GM23338 (cell line): ENCODE results near the gene MUC16. TPM values are rescaled to one million over a fixed set of nuclear protein-coding genes. Genes with fewer than 3 reads are reported as not detected.

Experiments
- ATAC-seq: fragments of 200-7000 bp; cut with Tn5 transposase; 3 replicates; pipeline ENCODE4 v1.9.1; 2020
- DNase-seq: peaks from one replicate; pipeline ENCODE4 v3.0.0-alpha.2; 2015; ENCODE audit warnings: low spot score
- H2AFZ ChIP-seq: fragments of 200-600 bp; sonication (generic); 2 replicates; pipeline ENCODE4 v1.8.0; 2016; ENCODE audit warnings: antibody characterized with exemption, mild to moderate bottlenecking, moderate library complexity
- H3F3A ChIP-seq: fragments of 200-600 bp; sonication (generic); replicated peaks from 2 replicates; pipeline ENCODE4 v1.8.0; 2017; ENCODE audit warnings: antibody characterized with exemption, mixed run types, low read depth
- H3K27ac ChIP-seq: fragments of 200-600 bp; sonication (generic); 2 replicates; pipeline ENCODE4 v1.6.1; 2016; ENCODE audit warnings: low read depth
- H3K27me3 ChIP-seq: fragments of 200-600 bp; sonication (generic); 2 replicates; pipeline ENCODE4 v1.8.0; 2016; ENCODE audit warnings: mild to moderate bottlenecking, mixed run types, moderate library complexity; ENCODE audit not compliant: insufficient read depth
- H3K36me3 ChIP-seq: fragments of 200-600 bp; sonication (generic); 2 replicates; pipeline ENCODE4 v1.8.0; 2016; ENCODE audit warnings: mild to moderate bottlenecking; ENCODE audit not compliant: insufficient read depth
- H3K4me1 ChIP-seq: fragments of 200-600 bp; sonication (generic); 2 replicates; pipeline ENCODE4 v1.8.0; 2016; ENCODE audit warnings: mild to moderate bottlenecking, moderate library complexity; ENCODE audit not compliant: insufficient read depth
- H3K4me2 ChIP-seq: fragments of 200-600 bp; sonication (generic); 2 replicates; pipeline ENCODE4 v1.7.1; 2017; ENCODE audit warnings: mixed run types
- H3K4me3 ChIP-seq: fragments of 200-600 bp; sonication (generic); 2 replicates; pipeline ENCODE4 v1.6.1; 2016; ENCODE audit warnings: mixed run types
- H3K79me2 ChIP-seq: fragments of 200-600 bp; sonication (generic); replicated peaks from 2 replicates; pipeline ENCODE4 v1.8.0; 2017; ENCODE audit warnings: mild to moderate bottlenecking; ENCODE audit not compliant: insufficient read depth
- H3K9me2 ChIP-seq: fragments of 200-600 bp; sonication (generic); 2 replicates; pipeline ENCODE4 v1.8.0; 2017; ENCODE audit not compliant: insufficient read depth
- H4K20me1 ChIP-seq: fragments of 200-600 bp; sonication (generic); replicated peaks from 2 replicates; pipeline ENCODE4 v1.8.0; 2017; ENCODE audit warnings: mild to moderate bottlenecking; ENCODE audit not compliant: insufficient read depth
- H3K27ac Mint-ChIP-seq: 2 replicates; pipeline ENCODE4 v1.8.0; 2020; ENCODE audit warnings: inconsistent platforms, mild to moderate bottlenecking, moderate library complexity, mixed read lengths
- H3K27me3 Mint-ChIP-seq: 3 replicates; pipeline ENCODE4 v1.8.0; 2022; ENCODE audit warnings: low read depth, mild to moderate bottlenecking, moderate library complexity, mixed read lengths, inconsistent platforms; ENCODE audit not compliant: insufficient read depth, poor library complexity
- H3K36me3 Mint-ChIP-seq: 3 replicates; pipeline ENCODE4 v1.8.0; 2021; ENCODE audit warnings: low read depth, mild to moderate bottlenecking, inconsistent platforms, moderate library complexity, mixed read lengths
- H3K4me1 Mint-ChIP-seq: 3 replicates; pipeline ENCODE4 v1.8.0; 2020; ENCODE audit warnings: mild to moderate bottlenecking, inconsistent platforms, mixed read lengths
- H3K4me3 Mint-ChIP-seq: 3 replicates; pipeline ENCODE4 v1.8.0; 2021; ENCODE audit warnings: moderate library complexity, mild to moderate bottlenecking, inconsistent platforms, mixed read lengths
- H3K9me3 Mint-ChIP-seq: 3 replicates; pipeline ENCODE4 v1.8.0; 2020; ENCODE audit warnings: moderate library complexity, mild to moderate bottlenecking, inconsistent platforms, mixed read lengths
- EZH2 ChIP-seq: fragments of 200-600 bp; sonication (generic); IDR thresholded peaks from one replicate; pipeline ENCODE4 v1.8.0; 2017; ENCODE audit warnings: antibody characterized with exemption, mild to moderate bottlenecking, low read depth; ENCODE audit not compliant: unreplicated experiment
- EZH2phosphoT487 ChIP-seq: fragments of 200-600 bp; sonication (generic); IDR thresholded peaks from one replicate; pipeline ENCODE4 v1.8.1; 2018; ENCODE audit warnings: antibody characterized with exemption; ENCODE audit not compliant: unreplicated experiment
- JUNB ChIP-seq: IDR thresholded peaks from one replicate; pipeline ENCODE4 v1.6.1; 2016; ENCODE audit warnings: antibody characterized with exemption; ENCODE audit not compliant: unreplicated experiment
- NANOG ChIP-seq: IDR thresholded peaks from 2 replicates; pipeline ENCODE4 v1.6.1; 2016; ENCODE audit warnings: antibody characterized with exemption, borderline replicate concordance
- POLR2AphosphoS5 ChIP-seq: IDR thresholded peaks from 2 replicates; pipeline ENCODE4 v1.6.1; 2016; ENCODE audit warnings: antibody characterized with exemption, low read depth
- ZNF114 ChIP-seq: fragments of 250-450 bp; sonication (Bioruptor Pico); IDR thresholded peaks from 2 replicates; pipeline ENCODE4 v1.5.0; 2020; ENCODE audit warnings: mild to moderate bottlenecking, moderate library complexity
- ZNF331 ChIP-seq: fragments of 250-450 bp; sonication (Bioruptor Pico); IDR thresholded peaks from 2 replicates; pipeline ENCODE4 v1.5.0; 2020; ENCODE audit warnings: low read depth, mild to moderate bottlenecking, moderate library complexity
- polyA plus RNA-seq: library from polyadenylated mRNA; unstranded; fragments of >200 nt; fragmentation: Nextera tagmentation; extraction: Ambion mirVana; gene quantifications from 2 replicates; pipeline ENCODE4 v1.2.1, GENCODE V29; 2016
- total RNA-seq: library from RNA; depleted of rRNA; stranded (reverse); fragments of >200 nt; shearing (Covaris generic); gene quantifications from 2 replicates; pipeline ENCODE4 v1.2.3, GENCODE V29; 2014
- TF ChIP-seq, protein P1 (sequence below), 2 experiments: fragments of 200-600 bp in 1 of 2; sonication (generic) in 1 of 2; conservative IDR thresholded peaks; 2 replicates each; pipeline versions ENCODE4 v1.5.1 to v1.6.1; 2016 to 2017; ENCODE audit warnings: antibody characterized with exemption in 2 of 2, low read depth in 2 of 2, mild to moderate bottlenecking in 2 of 2, moderate library complexity in 1 of 2
- TF ChIP-seq, protein P2 (sequence below): IDR thresholded peaks from 2 replicates; pipeline ENCODE4 v1.6.1; 2016; ENCODE audit warnings: antibody characterized with exemption
- TF ChIP-seq, protein P3 (sequence below): fragments of 250-450 bp; sonication (Bioruptor Pico); IDR thresholded peaks from 2 replicates; pipeline ENCODE4 v1.5.0; 2020; ENCODE audit warnings: mild to moderate bottlenecking, moderate library complexity

Gene MUC16
- total and polyA plus RNA-seq, 2 experiments from 2014 or later, result 0.06 to 0.42 TPM

DNA sequence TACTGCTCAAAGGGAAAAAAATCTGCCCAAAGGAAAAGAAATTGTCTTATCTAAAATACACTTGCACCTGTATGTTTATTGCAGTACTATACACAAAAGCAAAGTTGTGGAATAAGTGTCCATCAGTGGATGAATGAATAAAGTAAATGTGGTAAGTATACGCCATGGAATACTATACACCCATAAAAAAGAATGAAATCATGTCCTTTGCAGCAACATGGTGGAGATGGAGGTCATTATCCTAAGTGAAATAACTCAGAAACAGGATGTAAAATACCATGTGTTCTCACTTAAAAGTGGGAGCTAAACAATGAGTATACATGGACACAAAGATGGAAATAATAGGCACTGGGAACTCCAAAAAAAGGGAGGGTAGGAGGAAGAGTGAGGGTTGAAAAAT, 3.8 kb upstream of the MUC16 start:
- Mint-ChIP-seq H3K4me3 (no peak overlapping the region), H3K4me1 (no peaks in the 10 kb centered on the region), H3K36me3 (peaks cover 47% of the 10 kb centered on the region), H3K27ac (no peak overlapping the region), H3K9me3 (peaks cover 94% of the 10 kb centered on the region), H3K27me3 (peaks cover 5% of the 10 kb centered on the region)
- no peak for DNase-seq
- no peak for ATAC-seq
- Histone ChIP-seq H3K27ac (no peak overlapping the region), H3K4me3 (no peak overlapping the region), H3K4me2 (no peak overlapping the region), H3K36me3 (no peaks in the 10 kb centered on the region), H4K20me1 (no peaks in the 10 kb centered on the region), H3K27me3 (no peaks in the 10 kb centered on the region), H3K79me2 (no peaks in the 10 kb centered on the region), H3K4me1 (no peaks in the 10 kb centered on the region), H3F3A (no peaks in the 10 kb centered on the region), H2AFZ (no peak overlapping the region), H3K9me2 (no peaks in the 10 kb centered on the region)
- TF ChIP-seq POLR2AphosphoS5 (no peak), EZH2phosphoT487 (no peak), ZNF114 (CRISPR knock-in tag) (no peak), JUNB (no peak), ZNF331 (no peak), NANOG (no peak), EZH2 (no peak)
- TF ChIP-seq, protein P1, sequence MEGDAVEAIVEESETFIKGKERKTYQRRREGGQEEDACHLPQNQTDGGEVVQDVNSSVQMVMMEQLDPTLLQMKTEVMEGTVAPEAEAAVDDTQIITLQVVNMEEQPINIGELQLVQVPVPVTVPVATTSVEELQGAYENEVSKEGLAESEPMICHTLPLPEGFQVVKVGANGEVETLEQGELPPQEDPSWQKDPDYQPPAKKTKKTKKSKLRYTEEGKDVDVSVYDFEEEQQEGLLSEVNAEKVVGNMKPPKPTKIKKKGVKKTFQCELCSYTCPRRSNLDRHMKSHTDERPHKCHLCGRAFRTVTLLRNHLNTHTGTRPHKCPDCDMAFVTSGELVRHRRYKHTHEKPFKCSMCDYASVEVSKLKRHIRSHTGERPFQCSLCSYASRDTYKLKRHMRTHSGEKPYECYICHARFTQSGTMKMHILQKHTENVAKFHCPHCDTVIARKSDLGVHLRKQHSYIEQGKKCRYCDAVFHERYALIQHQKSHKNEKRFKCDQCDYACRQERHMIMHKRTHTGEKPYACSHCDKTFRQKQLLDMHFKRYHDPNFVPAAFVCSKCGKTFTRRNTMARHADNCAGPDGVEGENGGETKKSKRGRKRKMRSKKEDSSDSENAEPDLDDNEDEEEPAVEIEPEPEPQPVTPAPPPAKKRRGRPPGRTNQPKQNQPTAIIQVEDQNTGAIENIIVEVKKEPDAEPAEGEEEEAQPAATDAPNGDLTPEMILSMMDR (conservative IDR thresholded peaks at IDR 0.05; ENCODE audit: low read depth in 2 of 2), result no peak
- TF ChIP-seq, protein P2, sequence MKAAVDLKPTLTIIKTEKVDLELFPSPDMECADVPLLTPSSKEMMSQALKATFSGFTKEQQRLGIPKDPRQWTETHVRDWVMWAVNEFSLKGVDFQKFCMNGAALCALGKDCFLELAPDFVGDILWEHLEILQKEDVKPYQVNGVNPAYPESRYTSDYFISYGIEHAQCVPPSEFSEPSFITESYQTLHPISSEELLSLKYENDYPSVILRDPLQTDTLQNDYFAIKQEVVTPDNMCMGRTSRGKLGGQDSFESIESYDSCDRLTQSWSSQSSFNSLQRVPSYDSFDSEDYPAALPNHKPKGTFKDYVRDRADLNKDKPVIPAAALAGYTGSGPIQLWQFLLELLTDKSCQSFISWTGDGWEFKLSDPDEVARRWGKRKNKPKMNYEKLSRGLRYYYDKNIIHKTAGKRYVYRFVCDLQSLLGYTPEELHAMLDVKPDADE, result no peak
- TF ChIP-seq, protein P3, sequence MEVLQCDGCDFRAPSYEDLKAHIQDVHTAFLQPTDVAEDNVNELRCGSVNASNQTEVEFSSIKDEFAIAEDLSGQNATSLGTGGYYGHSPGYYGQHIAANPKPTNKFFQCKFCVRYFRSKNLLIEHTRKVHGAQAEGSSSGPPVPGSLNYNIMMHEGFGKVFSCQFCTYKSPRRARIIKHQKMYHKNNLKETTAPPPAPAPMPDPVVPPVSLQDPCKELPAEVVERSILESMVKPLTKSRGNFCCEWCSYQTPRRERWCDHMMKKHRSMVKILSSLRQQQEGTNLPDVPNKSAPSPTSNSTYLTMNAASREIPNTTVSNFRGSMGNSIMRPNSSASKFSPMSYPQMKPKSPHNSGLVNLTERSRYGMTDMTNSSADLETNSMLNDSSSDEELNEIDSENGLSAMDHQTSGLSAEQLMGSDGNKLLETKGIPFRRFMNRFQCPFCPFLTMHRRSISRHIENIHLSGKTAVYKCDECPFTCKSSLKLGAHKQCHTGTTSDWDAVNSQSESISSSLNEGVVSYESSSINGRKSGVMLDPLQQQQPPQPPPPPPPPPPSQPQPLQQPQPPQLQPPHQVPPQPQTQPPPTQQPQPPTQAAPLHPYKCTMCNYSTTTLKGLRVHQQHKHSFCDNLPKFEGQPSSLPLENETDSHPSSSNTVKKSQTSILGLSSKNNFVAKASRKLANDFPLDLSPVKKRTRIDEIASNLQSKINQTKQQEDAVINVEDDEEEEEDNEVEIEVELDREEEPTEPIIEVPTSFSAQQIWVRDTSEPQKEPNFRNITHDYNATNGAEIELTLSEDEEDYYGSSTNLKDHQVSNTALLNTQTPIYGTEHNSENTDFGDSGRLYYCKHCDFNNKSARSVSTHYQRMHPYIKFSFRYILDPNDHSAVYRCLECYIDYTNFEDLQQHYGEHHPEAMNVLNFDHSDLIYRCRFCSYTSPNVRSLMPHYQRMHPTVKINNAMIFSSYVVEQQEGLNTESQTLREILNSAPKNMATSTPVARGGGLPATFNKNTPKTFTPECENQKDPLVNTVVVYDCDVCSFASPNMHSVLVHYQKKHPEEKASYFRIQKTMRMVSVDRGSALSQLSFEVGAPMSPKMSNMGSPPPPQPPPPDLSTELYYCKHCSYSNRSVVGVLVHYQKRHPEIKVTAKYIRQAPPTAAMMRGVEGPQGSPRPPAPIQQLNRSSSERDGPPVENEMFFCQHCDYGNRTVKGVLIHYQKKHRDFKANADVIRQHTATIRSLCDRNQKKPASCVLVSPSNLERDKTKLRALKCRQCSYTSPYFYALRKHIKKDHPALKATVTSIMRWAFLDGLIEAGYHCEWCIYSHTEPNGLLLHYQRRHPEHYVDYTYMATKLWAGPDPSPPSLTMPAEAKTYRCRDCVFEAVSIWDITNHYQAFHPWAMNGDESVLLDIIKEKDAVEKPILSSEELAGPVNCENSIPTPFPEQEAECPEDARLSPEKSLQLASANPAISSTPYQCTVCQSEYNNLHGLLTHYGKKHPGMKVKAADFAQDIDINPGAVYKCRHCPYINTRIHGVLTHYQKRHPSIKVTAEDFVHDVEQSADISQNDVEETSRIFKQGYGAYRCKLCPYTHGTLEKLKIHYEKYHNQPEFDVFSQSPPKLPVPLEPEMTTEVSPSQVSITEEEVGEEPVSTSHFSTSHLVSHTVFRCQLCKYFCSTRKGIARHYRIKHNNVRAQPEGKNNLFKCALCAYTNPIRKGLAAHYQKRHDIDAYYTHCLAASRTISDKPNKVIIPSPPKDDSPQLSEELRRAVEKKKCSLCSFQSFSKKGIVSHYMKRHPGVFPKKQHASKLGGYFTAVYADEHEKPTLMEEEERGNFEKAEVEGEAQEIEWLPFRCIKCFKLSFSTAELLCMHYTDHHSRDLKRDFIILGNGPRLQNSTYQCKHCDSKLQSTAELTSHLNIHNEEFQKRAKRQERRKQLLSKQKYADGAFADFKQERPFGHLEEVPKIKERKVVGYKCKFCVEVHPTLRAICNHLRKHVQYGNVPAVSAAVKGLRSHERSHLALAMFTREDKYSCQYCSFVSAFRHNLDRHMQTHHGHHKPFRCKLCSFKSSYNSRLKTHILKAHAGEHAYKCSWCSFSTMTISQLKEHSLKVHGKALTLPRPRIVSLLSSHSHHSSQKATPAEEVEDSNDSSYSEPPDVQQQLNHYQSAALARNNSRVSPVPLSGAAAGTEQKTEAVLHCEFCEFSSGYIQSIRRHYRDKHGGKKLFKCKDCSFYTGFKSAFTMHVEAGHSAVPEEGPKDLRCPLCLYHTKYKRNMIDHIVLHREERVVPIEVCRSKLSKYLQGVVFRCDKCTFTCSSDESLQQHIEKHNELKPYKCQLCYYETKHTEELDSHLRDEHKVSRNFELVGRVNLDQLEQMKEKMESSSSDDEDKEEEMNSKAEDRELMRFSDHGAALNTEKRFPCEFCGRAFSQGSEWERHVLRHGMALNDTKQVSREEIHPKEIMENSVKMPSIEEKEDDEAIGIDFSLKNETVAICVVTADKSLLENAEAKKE (CRISPR knock-in tag), result no peak
